ENCODE results near the gene NOL7. TPM values are rescaled to one million over a fixed set of nuclear protein-coding genes. Genes with fewer than 3 reads are reported as not detected.

NOL7 gene
- total and polyA plus RNA-seq, 2 of the 13 experiments (the other 11 are each of a cell fraction or from before 2014, with no cell fraction given): 37.8 to 186 TPM

GRCh38 chr6:13574149-13574570, 41.0 kb upstream of the NOL7 start (continued):
- TF ChIP-seq ZBTB20 (CRISPR knock-in tag; IDR thresholded peaks at IDR 0.05; ENCODE audit: borderline replicate concordance, low read depth): no peak
- TF ChIP-seq MAZ (IDR thresholded peaks at IDR 0.05; ENCODE audit: borderline replicate concordance, low read depth, low read length): no peak; the same call in 1 of the 2 replicates
- peak; percentile 37; the same call in 1 of the 2 replicates for TF ChIP-seq MAZ (CRISPR knock-in tag; IDR thresholded peaks at IDR 0.05; ENCODE audit: low read depth)
- TF ChIP-seq, protein P1, sequence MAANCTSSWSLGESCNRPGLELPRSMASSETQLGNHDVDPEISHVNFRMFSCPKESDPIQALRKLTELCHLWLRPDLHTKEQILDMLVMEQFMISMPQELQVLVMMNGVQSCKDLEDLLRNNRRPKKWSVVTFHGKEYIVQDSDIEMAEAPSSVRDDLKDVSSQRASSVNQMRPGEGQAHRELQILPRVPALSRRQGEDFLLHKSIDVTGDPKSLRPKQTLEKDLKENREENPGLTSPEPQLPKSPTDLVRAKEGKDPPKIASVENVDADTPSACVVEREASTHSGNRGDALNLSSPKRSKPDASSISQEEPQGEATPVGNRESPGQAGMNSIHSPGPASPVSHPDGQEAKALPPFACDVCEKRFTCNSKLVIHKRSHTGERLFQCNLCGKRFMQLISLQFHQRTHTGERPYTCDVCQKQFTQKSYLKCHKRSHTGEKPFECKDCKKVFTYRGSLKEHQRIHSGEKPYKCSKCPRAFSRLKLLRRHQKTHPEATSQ (CRISPR knock-in tag; IDR thresholded peaks at IDR 0.05; ENCODE audit: borderline replicate concordance): no peak; the same call in 1 of the 2 replicates
- no peak for TF ChIP-seq BCLAF1 (IDR thresholded peaks at IDR 0.05)
- TF ChIP-seq, protein P2, sequence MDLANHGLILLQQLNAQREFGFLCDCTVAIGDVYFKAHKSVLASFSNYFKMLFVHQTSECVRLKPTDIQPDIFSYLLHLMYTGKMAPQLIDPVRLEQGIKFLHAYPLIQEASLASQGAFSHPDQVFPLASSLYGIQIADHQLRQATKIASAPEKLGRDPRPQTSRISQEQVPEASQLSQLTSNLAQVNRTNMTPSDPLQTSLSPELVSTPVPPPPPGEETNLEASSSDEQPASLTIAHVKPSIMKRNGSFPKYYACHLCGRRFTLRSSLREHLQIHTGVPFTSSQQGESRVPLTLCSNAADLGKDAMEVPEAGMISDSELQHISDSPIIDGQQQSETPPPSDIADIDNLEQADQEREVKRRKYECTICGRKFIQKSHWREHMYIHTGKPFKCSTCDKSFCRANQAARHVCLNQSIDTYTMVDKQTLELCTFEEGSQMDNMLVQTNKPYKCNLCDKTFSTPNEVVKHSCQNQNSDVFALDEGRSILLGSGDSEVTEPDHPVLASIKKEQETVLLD (CRISPR knock-in tag; IDR thresholded peaks at IDR 0.05; ENCODE audit: low read depth): peak; percentile 43; the same call in 1 of the 2 replicates
- no peak for TF ChIP-seq ZNF720 (CRISPR knock-in tag; IDR thresholded peaks at IDR 0.05)
- peak; percentile 46; the same call in 1 of the 2 replicates for TF ChIP-seq EEA1 (CRISPR knock-in tag; IDR thresholded peaks at IDR 0.05; ENCODE audit: borderline replicate concordance)
- peak; percentile 18; the same call in 1 of the 2 replicates for TF ChIP-seq ZSCAN21 (CRISPR knock-in tag; IDR thresholded peaks at IDR 0.05; ENCODE audit: borderline replicate concordance)
- TF ChIP-seq NFKBIZ (CRISPR knock-in tag; IDR thresholded peaks at IDR 0.05): no peak
- TF ChIP-seq, protein P3, sequence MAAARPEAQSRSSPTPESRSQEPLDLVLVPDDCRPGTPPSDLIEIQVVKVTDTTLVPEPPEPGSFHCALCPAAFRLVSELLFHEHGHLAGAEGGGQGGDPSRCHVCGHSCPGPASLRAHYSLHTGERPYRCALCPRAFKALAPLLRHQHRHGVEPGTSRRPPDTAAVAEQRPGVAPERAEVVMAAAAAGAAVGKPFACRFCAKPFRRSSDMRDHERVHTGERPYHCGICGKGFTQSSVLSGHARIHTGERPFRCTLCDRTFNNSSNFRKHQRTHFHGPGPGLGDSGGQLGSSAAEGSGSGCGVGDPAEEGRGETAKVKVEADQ (CRISPR knock-in tag; IDR thresholded peaks at IDR 0.05; ENCODE audit: borderline replicate concordance): peak; percentile 23; the same call in 1 of the 2 replicates
- peak; percentile 55 for TF ChIP-seq PHF20 (CRISPR knock-in tag; IDR thresholded peaks at IDR 0.05)
- no peak for TF ChIP-seq IKZF1 (IDR thresholded peaks at IDR 0.05)
- TF ChIP-seq PATZ1 (CRISPR knock-in tag; IDR thresholded peaks at IDR 0.05): no peak
- TF ChIP-seq ISL2 (CRISPR knock-in tag; IDR thresholded peaks at IDR 0.05): 0 out of 2 replicates have a peak, but pooled peaks have one; percentile 15
